ENCODE results near the gene DGKB.

Gene DGKB

GRCh38 chr7:14218338-14218737 lies 684.2 kb downstream of the DGKB start:
- no peak for DNase-seq (ENCODE audit: low read depth in 3 of 3)

DNA sequence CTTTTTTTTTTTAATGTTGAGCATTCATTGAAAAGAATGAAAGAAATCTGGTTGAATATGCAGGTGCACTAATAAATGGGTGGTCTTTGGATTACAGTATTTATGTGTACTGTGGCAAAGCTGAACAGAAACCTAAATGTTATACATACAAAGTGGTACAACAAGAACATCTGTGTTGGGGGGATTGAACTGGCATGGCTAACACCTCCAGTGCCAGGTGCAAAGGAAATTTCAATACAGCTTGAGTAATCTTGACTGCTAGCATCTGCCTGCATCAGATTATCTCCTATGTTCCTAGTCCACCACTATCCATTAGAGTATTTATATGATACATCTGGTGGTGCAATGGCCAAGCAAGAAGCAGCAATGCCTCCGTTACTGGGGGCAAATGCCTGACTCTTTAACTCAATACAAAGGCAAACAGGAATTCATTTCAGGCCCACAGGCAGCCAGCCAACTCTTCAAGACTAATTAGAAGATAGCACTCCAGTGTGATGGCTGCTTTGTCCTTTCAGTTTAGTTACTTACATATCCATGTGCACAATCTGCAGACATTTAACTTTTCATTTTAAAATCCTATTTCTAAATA lies 692.6 kb downstream of the DGKB start:
- no peak for DNase-seq (ENCODE audit: low read depth in 3 of 3)

DNA sequence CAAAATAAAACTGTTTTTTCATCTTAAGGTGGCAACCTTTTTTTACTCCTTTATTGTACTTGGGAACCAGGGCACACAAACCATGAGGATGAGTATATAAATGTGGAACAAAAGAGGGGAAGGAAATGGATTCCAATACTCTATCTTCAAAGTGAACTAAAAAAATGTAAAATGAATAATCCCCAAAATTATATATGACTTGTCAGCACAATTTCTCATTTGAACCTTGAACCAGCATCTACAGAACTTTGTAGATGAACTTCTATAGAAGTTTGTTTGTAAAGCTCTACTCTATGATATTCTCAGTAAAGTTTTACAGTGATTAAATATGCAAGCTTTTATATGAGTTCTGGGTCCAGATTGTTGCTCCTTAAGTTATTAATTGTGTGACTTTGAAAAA lies 694.8 kb downstream of the DGKB start:
- no peak for DNase-seq (ENCODE audit: low read depth in 3 of 3)

DNA sequence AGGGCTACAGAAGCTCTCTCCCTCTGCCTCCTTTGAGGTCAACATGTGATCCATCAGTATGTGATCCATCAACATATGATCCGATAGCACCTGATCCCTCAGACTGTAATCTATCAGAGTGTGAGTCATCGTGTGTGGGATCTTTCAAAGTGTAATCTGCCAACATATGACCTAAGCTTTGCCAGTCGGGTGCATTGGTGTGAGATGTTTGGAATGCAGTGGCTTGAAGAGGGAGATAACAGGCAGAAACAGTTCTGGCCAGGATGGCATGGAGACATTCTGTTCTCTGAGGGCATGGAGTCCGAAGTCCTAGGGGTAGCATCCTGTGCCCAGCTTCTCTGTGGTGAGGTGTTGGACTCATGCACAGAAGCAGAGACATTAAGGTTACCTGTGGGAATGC lies 695.4 kb downstream of the DGKB start:
- DNase-seq (ENCODE audit: low read depth in 3 of 3), result no peak

DNA sequence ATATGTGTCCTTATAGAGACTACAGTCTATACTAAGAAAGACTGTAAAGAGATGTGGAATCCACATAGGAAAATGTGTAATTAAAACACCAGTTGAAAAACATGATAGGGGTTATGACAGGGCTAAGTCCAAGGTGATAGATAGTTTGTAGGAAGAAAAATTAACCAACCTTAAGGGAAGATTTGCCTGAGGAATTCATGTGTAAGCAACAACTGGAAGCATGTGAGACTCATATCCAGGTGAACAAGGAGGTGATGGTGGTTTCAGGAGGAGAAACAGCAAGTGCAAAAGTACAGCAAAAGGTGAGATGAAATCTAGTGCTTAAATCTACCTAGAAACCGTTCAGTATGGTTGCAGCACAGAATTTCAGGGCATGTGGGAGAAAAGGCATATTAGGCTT lies 696.4 kb downstream of the DGKB start:
- DNase-seq (ENCODE audit: low read depth in 3 of 3), result no peak

GRCh38 chr7:14201353-14201752 lies 701.2 kb downstream of the DGKB start:
- no peak for DNase-seq (ENCODE audit: low read depth in 3 of 3)

DNA sequence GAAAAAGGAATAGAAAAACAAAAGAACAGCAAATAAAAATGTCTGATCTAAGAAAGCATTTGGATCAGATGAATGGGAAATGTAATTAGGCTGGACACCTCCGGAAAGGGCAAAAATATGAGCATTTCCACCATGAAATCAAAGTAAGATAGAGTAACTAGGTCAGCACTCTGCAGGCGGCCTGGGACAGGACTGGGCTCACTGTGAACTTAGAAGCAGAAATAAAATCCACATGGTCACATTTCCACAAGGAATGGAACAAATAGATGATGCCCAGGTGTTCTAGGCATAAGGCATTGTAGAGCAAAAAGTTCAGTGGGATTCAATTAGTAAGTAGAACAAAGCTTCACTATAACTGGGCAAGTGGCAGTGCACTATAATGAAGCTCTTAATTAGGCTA lies 703.2 kb downstream of the DGKB start:
- no peak for DNase-seq (ENCODE audit: low read depth in 3 of 3)

- no peak for DNase-seq (ENCODE audit: low read depth in 3 of 3)
Measured at GRCh38 chr7:14197280-14197679, 705.3 kb downstream of the DGKB start.

DNA sequence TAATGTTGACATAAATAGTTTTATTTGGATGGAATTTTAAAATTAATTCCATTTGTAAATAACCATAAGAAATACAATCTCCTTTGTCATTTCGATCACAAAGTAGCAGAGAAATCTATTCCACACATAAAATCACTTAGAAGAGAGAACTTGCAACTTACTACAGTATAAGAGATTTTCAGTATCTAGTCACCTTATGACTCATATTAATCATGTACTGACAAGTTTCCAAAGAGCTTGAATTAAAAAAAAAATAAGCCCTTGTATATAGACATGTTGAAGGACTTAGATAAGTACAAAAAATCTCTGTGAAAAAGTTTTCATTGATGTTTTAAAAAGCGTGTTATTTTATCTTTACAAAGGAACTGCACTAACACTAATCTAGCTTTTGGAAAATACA lies 706.0 kb downstream of the DGKB start:
- DNase-seq (ENCODE audit: low read depth in 3 of 3), result no peak

GRCh38 chr7:14195871-14196270 lies 706.7 kb downstream of the DGKB start:
- no peak for DNase-seq (ENCODE audit: low read depth in 3 of 3)

- no peak for DNase-seq (ENCODE audit: low read depth in 3 of 3)
Measured at GRCh38 chr7:14195079-14195478, 707.5 kb downstream of the DGKB start.

GRCh38 chr7:14191686-14192098 lies 710.9 kb downstream of the DGKB start:
- no peak for DNase-seq (ENCODE audit: low read depth in 3 of 3)

GRCh38 chr7:14184292-14184864 lies 718.2 kb downstream of the DGKB start:
- DNase-seq (ENCODE audit: low read depth in 3 of 3), result no peak

- DNase-seq (ENCODE audit: low read depth in 3 of 3), result no peak
Measured at GRCh38 chr7:14179781-14180180, 722.8 kb downstream of the DGKB start.

DNA sequence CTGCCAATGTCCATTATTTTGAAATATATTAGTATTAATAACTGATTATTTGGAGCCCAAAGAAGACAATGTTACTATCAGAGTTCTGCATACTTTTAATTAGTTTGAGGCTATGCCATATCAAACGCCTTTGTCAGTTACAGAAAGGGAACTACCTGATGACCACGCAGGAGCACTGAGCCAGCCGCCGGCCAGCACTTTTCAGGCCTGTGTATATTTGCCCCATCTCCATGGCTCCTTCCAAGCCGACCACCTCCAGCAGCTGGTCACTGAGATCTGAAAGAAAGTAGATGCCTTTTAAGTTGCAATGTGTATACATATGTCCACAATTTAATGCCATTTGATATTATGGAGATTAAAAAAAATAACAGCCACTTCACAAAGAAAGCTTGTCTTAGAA lies 724.7 kb downstream of the DGKB start:
- no peak for DNase-seq (ENCODE audit: low read depth in 3 of 3)

GRCh38 chr7:14170872-14171271 lies 731.7 kb downstream of the DGKB start:
- DNase-seq (ENCODE audit: low read depth in 3 of 3), result no peak

GRCh38 chr7:14158111-14158510 lies 744.4 kb downstream of the DGKB start:
- DNase-seq (ENCODE audit: low read depth in 3 of 3), result no peak

GRCh38 chr7:14156436-14156835 lies 746.1 kb downstream of the DGKB start:
- no peak for DNase-seq (ENCODE audit: low read depth in 3 of 3)

- DNase-seq (ENCODE audit: low read depth in 3 of 3), result no peak
Measured at GRCh38 chr7:14148974-14149373, 753.6 kb downstream of the DGKB start.

- no peak for DNase-seq (ENCODE audit: low read depth in 3 of 3)
Measured at GRCh38 chr7:14147532-14147931, 755.0 kb downstream of the DGKB start.

DNA sequence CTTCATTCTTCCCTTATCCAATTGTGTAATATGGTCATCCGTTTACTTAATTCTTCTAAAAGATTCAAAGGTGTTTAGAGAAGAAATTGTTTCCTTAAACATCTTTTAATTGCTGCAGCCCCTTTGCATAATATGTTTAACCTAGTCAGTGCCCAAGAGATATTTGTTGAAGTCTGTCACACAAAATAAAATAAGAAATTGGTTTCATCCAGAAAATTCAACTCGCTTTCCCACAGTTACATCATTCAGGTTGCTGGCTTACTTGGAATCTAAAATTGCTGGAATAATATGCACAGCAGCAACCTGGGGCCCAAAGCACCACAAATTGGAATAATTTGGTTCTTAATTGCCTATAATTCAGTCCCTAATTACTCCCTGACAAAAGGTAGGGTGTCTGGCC lies 758.0 kb downstream of the DGKB start:
- DNase-seq (ENCODE audit: low read depth in 3 of 3), result no peak

GRCh38 chr7:14144109-14144508 lies 758.4 kb downstream of the DGKB start:
- DNase-seq (ENCODE audit: low read depth in 3 of 3), result no peak

- DNase-seq (ENCODE audit: low read depth in 3 of 3), result no peak
Measured at GRCh38 chr7:14137676-14138075, 764.9 kb downstream of the DGKB start.

DNA sequence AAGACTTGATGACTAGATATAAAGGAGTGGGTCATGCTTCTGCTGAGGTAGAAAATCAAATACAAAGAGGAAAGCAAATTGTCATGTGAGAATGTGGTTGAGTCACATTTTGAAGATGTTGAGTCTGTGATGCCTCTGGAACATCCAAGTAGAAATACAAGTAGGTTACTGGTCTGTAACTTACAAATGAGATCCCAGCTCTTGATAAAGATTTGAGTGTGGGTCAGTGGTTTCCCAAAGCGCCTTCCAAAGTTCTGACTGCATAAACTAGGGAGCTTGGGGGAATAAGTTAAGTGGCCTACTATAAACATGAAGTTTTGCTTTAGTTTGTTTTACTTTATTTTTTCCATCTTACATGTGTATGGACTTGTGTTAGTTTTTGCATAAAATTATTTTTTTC lies 768.8 kb downstream of the DGKB start:
- no peak for DNase-seq (ENCODE audit: low read depth in 3 of 3)

Measured in stimulated activated CD4-positive, alpha-beta T cell treated with anti-CD3 and anti-CD28 coated beads, TNF-alpha, amount 100 ng/mL, for 48 hours (primary cell).